DND-41 (cell line): ENCODE results near the gene IKBKE.
A peak's percentile ranks its signal among the peaks of the same experiment; 100 is the strongest.

Source experiments
- ATAC-seq: fragments of 200-7000 bp; cut with Tn5 transposase; 3 replicates; pipeline ENCODE4 v1.9.1; 2021; ENCODE audit warnings: low read depth; ENCODE audit not compliant: insufficient read depth
- DNase-seq: peaks from one replicate; pipeline ENCODE4 v3.0.0-alpha.2; 2020
- H2AFZ ChIP-seq: 2 replicates; pipeline ENCODE4 v1.6.0; 2012; ENCODE audit warnings: low read depth, low read length
- H3K27ac ChIP-seq: 2 replicates; pipeline ENCODE4 v1.5.1; 2012; ENCODE audit warnings: low read length, inconsistent platforms
- H3K27me3 ChIP-seq: fragments of 200-600 bp; sonication (generic); 2 replicates; pipeline ENCODE4 v1.6.0; 2012; ENCODE audit warnings: low read length, mild to moderate bottlenecking, inconsistent platforms; ENCODE audit not compliant: insufficient read depth, poor library complexity
- H3K36me3 ChIP-seq: 2 replicates; pipeline ENCODE4 v1.5.1; 2012; ENCODE audit warnings: low read length, inconsistent platforms; ENCODE audit not compliant: insufficient read depth
- H3K4me1 ChIP-seq: 2 replicates; pipeline ENCODE4 v1.5.1; 2012; ENCODE audit warnings: mild to moderate bottlenecking, low read length; ENCODE audit not compliant: insufficient read depth
- H3K4me2 ChIP-seq: 2 replicates; pipeline ENCODE4 v1.6.0; 2012; ENCODE audit warnings: mild to moderate bottlenecking, moderate library complexity, low read length, inconsistent platforms; ENCODE audit not compliant: insufficient read depth
- H3K4me3 ChIP-seq, 2 experiments: fragments of 200-600 bp in 1 of 2; shearing (Covaris generic) in 1 of 2; 2 replicates each; pipeline ENCODE4 v1.5.1; 2012 to 2016; ENCODE audit warnings: inconsistent platforms in 2 of 2, low read length in 2 of 2, mild to moderate bottlenecking in 2 of 2, low read depth in 1 of 2, moderate library complexity in 1 of 2
- H3K79me2 ChIP-seq: 2 replicates; pipeline ENCODE4 v1.6.0; 2012; ENCODE audit warnings: low read length, inconsistent platforms; ENCODE audit not compliant: insufficient read depth
- H3K9ac ChIP-seq: 2 replicates; pipeline ENCODE4 v1.6.0; 2012; ENCODE audit warnings: low read depth, mild to moderate bottlenecking, inconsistent platforms, low read length, moderate library complexity
- H3K9me3 ChIP-seq: 2 replicates; pipeline ENCODE4 v1.5.1; 2012; ENCODE audit warnings: low read length, moderate library complexity, mild to moderate bottlenecking, inconsistent platforms; ENCODE audit not compliant: insufficient read depth, severe bottlenecking
- H4K20me1 ChIP-seq: 2 replicates; pipeline ENCODE4 v1.6.0; 2012; ENCODE audit warnings: low read length; ENCODE audit not compliant: insufficient read depth
- EZH2 ChIP-seq: IDR thresholded peaks from 3 replicates; pipeline ENCODE4 v1.6.1; 2012; ENCODE audit warnings: borderline replicate concordance, low read depth, mild to moderate bottlenecking, moderate library complexity, low read length, inconsistent platforms; ENCODE audit not compliant: severe bottlenecking
- TF ChIP-seq, protein P1 (sequence below): IDR thresholded peaks from 2 replicates; pipeline ENCODE4 v1.5.1; 2012; ENCODE audit warnings: borderline replicate concordance, low read length, moderate library complexity, mild to moderate bottlenecking; ENCODE audit not compliant: poor library complexity, severe bottlenecking; ENCODE audit errors: extremely low read depth

The IKBKE gene

DNA sequence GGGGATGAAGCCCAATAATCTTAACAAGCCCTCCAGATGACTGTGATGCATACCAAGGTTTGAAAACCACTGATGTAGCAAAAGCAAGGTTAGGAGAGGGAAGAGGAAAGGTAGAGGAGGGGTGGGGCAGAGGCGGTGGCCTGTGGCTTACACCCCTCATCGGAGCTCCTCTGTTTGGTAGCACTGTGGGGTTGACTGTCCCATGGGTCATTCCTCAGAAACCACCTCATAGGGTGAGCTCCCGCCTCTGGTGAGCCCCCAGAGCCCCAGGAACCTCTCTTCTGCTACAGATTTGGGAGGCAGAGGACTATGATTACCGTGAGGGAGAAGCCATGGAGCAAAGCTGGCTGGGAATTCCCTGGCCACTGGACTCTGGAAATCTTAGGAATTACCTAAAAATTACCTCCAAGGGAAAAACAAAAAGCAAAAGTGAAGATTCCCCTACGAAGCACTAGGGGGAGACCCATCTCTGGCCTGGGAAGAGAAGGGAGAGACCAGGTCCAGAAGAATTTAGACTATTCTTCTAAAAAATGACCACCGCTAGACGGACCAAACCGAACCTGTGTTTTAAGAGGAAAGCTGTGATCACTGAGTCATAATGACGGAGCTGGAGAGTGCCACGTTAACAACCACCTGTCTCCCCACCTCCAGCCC, 35.6 kb downstream of the IKBKE start:
- no peak for TF ChIP-seq EZH2
- TF ChIP-seq, protein P1, sequence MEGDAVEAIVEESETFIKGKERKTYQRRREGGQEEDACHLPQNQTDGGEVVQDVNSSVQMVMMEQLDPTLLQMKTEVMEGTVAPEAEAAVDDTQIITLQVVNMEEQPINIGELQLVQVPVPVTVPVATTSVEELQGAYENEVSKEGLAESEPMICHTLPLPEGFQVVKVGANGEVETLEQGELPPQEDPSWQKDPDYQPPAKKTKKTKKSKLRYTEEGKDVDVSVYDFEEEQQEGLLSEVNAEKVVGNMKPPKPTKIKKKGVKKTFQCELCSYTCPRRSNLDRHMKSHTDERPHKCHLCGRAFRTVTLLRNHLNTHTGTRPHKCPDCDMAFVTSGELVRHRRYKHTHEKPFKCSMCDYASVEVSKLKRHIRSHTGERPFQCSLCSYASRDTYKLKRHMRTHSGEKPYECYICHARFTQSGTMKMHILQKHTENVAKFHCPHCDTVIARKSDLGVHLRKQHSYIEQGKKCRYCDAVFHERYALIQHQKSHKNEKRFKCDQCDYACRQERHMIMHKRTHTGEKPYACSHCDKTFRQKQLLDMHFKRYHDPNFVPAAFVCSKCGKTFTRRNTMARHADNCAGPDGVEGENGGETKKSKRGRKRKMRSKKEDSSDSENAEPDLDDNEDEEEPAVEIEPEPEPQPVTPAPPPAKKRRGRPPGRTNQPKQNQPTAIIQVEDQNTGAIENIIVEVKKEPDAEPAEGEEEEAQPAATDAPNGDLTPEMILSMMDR: peak; percentile 42
- Histone ChIP-seq H3K27me3 (peaks cover 4% of the 10 kb centered on the region), H3K4me1 (no peaks in the 10 kb centered on the region), H3K79me2 (no peaks in the 10 kb centered on the region), H3K4me3 (no peak overlapping the region), H3K9me3 (no peaks in the 10 kb centered on the region), H4K20me1 (no peaks in the 10 kb centered on the region), H3K4me2 (no peak overlapping the region), H3K9ac (no peak overlapping the region), H2AFZ (no peak overlapping the region), H3K27ac (no peak overlapping the region), H3K36me3 (no peaks in the 10 kb centered on the region)
- ATAC-seq (no peak), DNase-seq (no peak)

DNA sequence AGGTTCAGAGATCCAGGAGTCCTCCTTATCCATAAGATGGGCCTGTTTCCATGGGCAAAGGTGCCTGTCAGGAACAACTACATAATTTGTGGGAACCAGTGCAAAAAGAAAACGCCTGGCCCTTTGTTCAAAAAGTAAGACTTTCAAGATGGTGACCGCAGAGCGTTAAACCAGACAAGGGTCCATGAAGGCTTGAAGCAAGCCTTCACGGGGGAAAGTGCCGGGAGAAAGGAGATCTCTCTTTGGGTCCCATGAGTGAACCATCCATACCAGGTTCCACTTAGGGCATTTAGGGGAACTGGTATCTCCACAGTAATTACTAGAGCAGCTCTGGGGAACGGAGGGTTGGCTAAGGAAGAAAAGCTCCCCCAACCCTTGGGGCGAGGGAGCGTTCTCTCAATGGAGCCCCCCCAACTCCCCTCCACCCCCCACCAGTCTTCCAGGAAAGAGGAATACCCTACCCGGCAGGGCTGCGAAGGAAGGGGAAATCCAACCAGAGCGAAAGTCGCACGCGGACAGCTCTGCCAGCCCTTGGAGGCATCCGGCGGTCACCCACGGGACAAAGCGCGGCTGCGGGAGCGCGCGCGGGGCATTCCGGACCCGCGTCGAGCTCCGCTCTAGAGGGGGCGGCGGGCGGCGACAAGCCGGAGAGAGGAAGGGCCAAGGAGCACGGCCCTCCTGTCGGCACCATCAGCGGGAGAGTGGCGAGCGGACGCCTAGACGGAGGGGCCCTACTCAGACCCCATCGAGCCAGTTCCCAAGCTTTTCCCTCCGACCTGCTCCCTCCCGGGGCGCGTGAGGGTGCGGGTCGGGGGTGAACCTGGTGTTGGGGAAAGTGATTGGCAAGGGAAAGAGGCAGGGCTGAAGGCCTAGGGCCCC, 36.4 kb downstream of the IKBKE start:
- Histone ChIP-seq H3K27me3 (peaks cover 4% of the 10 kb centered on the region), H3K79me2 (no peaks in the 10 kb centered on the region), H2AFZ (no peak overlapping the region), H3K27ac (no peak overlapping the region), H3K36me3 (no peaks in the 10 kb centered on the region), H3K4me1 (no peaks in the 10 kb centered on the region), H3K9me3 (no peaks in the 10 kb centered on the region), H3K4me2 (no peak overlapping the region), H3K9ac (no peak overlapping the region), H4K20me1 (no peaks in the 10 kb centered on the region), H3K4me3 (no peak overlapping the region)
- ATAC-seq (no peak), DNase-seq (no peak)
- no peak for TF ChIP-seq EZH2
- TF ChIP-seq, protein P1: no peak

DNA sequence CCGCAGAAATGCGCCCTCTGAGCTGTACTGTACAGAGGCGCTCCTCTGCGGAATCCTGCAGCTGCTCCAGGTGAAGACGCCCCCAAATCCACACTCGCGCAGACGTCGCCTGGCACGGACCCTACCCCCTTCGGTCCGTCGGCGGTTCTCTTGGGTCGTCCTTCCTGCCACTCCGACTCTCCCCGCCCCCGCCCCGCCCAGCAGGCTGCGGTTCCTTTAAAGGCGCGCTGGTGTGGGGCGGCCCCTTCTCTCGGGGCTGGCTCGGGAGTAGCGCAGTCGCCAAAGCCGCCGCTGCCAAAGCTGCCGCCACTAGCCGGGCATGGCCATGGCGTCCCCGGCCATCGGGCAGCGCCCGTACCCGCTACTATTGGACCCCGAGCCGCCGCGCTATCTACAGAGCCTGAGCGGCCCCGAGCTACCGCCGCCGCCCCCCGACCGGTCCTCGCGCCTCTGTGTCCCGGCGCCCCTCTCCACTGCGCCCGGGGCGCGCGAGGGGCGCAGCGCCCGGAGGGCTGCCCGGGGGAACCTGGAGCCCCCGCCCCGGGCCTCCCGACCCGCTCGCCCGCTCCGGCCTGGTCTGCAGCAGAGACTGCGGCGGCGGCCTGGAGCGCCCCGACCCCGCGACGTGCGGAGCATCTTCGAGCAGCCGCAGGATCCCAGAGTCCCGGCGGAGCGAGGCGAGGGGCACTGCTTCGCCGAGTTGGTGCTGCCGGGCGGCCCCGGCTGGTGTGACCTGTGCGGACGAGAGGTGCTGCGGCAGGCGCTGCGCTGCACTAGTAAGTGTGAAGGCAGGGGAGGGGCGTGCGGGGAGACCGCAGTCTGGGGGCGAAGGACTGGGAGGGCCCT, 37.2 kb downstream of the IKBKE start, which contains the start of gene RASSF5:
Gene RASSF5, plus strand, starts transcription at position 248 of the 846 bp plus-strand sequence. Its CDS starts 72 bp downstream, at position 320.
- Histone ChIP-seq H3K36me3 (no peaks in the 10 kb centered on the region), H2AFZ (no peak within 1 kb of the TSS), H3K4me3 (no peak within 1 kb of the TSS), H3K27me3 (peaks cover 4% of the 10 kb centered on the region), H3K9me3 (no peaks in the 10 kb centered on the region), H3K27ac (no peak within 1 kb of the TSS), H3K4me1 (no peaks in the 10 kb centered on the region), H3K4me2 (no peak within 1 kb of the TSS), H3K79me2 (no peaks in the 10 kb centered on the region), H3K9ac (no peak within 1 kb of the TSS), H4K20me1 (no peaks in the 10 kb centered on the region)
- ATAC-seq (peak; percentile 74), DNase-seq (peak; percentile 53)
- TF ChIP-seq, protein P1: no peak
- TF ChIP-seq EZH2: no peak
